Gastroesophageal sphincter (tissue), 3 donors: ENCODE data around the gene NFIA.

ENCODE experiments used
- CTCF ChIP-seq, 4 experiments: fragments of 200-600 bp in 2 of 4; fragments of 450-650 bp in 2 of 4; sonication (generic) in 1 of 4; IDR thresholded peaks; one replicate each; pipeline ENCODE4 v1.5.1; 2017 to 2019; ENCODE audit warnings: antibody characterized with exemption in 4 of 4, mild to moderate bottlenecking in 2 of 4, moderate library complexity in 2 of 4
- POLR2A ChIP-seq, 2 donors: fragments of 450-650 bp; IDR thresholded peaks; one replicate each; pipeline ENCODE4 v1.6.1; 2017; ENCODE audit warnings: antibody characterized with exemption in 2 of 2, mild to moderate bottlenecking in 2 of 2, moderate library complexity in 1 of 2
- POLR2AphosphoS5 ChIP-seq: sonication (generic); formaldehyde crosslinking; IDR thresholded peaks from one replicate; pipeline ENCODE4 v1.6.1; 2017; ENCODE audit warnings: antibody characterized with exemption

GRCh38 chr1:61175976-61176375, 93.6 kb downstream of the NFIA start:
- no peak for TF ChIP-seq POLR2AphosphoS5
- TF ChIP-seq POLR2A (IDR thresholded peaks at IDR 0.05) = no peak
- TF ChIP-seq CTCF (IDR thresholded peaks at IDR 0.05) = no peak
